ENCODE results near the gene FIBIN.

GRCh38 chr11:27012234-27012921 lies 18.5 kb downstream of the FIBIN start:
- TF ChIP-seq, protein P1, sequence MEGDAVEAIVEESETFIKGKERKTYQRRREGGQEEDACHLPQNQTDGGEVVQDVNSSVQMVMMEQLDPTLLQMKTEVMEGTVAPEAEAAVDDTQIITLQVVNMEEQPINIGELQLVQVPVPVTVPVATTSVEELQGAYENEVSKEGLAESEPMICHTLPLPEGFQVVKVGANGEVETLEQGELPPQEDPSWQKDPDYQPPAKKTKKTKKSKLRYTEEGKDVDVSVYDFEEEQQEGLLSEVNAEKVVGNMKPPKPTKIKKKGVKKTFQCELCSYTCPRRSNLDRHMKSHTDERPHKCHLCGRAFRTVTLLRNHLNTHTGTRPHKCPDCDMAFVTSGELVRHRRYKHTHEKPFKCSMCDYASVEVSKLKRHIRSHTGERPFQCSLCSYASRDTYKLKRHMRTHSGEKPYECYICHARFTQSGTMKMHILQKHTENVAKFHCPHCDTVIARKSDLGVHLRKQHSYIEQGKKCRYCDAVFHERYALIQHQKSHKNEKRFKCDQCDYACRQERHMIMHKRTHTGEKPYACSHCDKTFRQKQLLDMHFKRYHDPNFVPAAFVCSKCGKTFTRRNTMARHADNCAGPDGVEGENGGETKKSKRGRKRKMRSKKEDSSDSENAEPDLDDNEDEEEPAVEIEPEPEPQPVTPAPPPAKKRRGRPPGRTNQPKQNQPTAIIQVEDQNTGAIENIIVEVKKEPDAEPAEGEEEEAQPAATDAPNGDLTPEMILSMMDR (IDR thresholded peaks at IDR 0.05): no peak
- no peak for TF ChIP-seq EZH2 (IDR thresholded peaks at IDR 0.05)
